B cell (primary cell): ENCODE results near the gene DCHS1.

Experiments
- CTCF ChIP-seq: fragments of 200-600 bp; IDR thresholded peaks from one replicate; pipeline ENCODE4 v1.8.0; 2022; ENCODE audit warnings: antibody characterized with exemption, mild to moderate bottlenecking
- EZH2 ChIP-seq: IDR thresholded peaks from 2 replicates; pipeline ENCODE4 v1.6.1; 2012; ENCODE audit warnings: borderline replicate concordance, low read depth, mild to moderate bottlenecking, moderate library complexity, low read length; ENCODE audit not compliant: insufficient read depth, poor library complexity, severe bottlenecking

GRCh38 chr11:6625156-6625831 is 30.3 kb downstream of the DCHS1 start:
- TF ChIP-seq CTCF (no peak), EZH2 (no peak)
